Heart right ventricle (tissue), 16 donors: ENCODE results near the gene PLK1. TPM values are rescaled to one million over a fixed set of nuclear protein-coding genes. Genes with fewer than 3 reads are reported as not detected.

Experiments used
- ATAC-seq, 8 donors: fragments of 200-7000 bp; cut with Tn5 transposase; one replicate each; pipeline ENCODE4 v1.9.1; 2020; ENCODE audit warnings: mild to moderate bottlenecking in 8 of 8, moderate library complexity in 8 of 8, moderate number of reproducible peaks in 1 of 8
- DNase-seq, 2 donors: peaks; one replicate each; pipeline ENCODE4 v3.0.0-alpha.2; 2020
- H3K27ac ChIP-seq, 10 donors: fragments of 200-600 bp; sonication (generic) in 2 of 10; one replicate each; pipeline versions ENCODE4 v1.5.0 to v1.8.0; 2020 to 2022; ENCODE audit warnings: mild to moderate bottlenecking in 3 of 10
- H3K27me3 ChIP-seq, 7 donors: fragments of 200-600 bp; one replicate each; pipeline ENCODE4 v1.8.0; 2021 to 2022; ENCODE audit warnings: mild to moderate bottlenecking in 2 of 7
- H3K36me3 ChIP-seq, 9 donors: fragments of 200-600 bp; sonication (generic) in 1 of 9; one replicate each; pipeline versions ENCODE4 v1.5.0 to v1.8.0; 2020 to 2022; ENCODE audit warnings: mild to moderate bottlenecking in 2 of 9
- H3K4me1 ChIP-seq, 9 donors: fragments of 200-600 bp; sonication (generic) in 1 of 9; one replicate each; pipeline versions ENCODE4 v1.5.0 to v1.8.0; 2020 to 2022; ENCODE audit warnings: mild to moderate bottlenecking in 4 of 9
- H3K4me3 ChIP-seq, 10 donors: fragments of 200-600 bp; sonication (generic) in 2 of 10; one replicate each; pipeline versions ENCODE4 v1.5.0 to v1.8.0; 2020 to 2022; ENCODE audit warnings: mild to moderate bottlenecking in 7 of 10, moderate library complexity in 2 of 10
- H3K9me3 ChIP-seq, 11 donors: fragments of 200-600 bp in 10 of 11; sonication (generic) in 2 of 11; one replicate each; pipeline versions ENCODE4 v1.5.0 to v1.8.0; 2013 to 2022; ENCODE audit warnings: mild to moderate bottlenecking in 2 of 11, control low read depth in 1 of 11, moderate library complexity in 1 of 11
- CTCF ChIP-seq, 9 donors: fragments of 200-600 bp; sonication (generic) in 2 of 9; IDR thresholded peaks; one replicate each; pipeline versions ENCODE4 v1.5.0 to v1.8.0; 2021 to 2022; ENCODE audit warnings: antibody characterized with exemption in 9 of 9, mild to moderate bottlenecking in 5 of 9, moderate library complexity in 1 of 9
- WGBS, 2 donors: extraction: QIAGEN DNeasy Blood & Tissue Kit; methylation state at CpG; one replicate each; pipeline ENCODE4 v1.1.7; 2013; ENCODE audit warnings: inconsistent platforms in 1 of 2; 5-methylcytosine and 5-hydroxymethylcytosine counted together
- intact Hi-C, 10 donors: fragments of 100-400 bp; cut with DNase I; formaldehyde crosslinking; loops; one replicate each; pipeline versions ENCODE4 v1.11.1 to v1.14.2; 2022
- polyA plus RNA-seq, 2 donors: library from polyadenylated mRNA; stranded (reverse); fragments of 200-250 nt; gene quantifications; one replicate each; pipeline ENCODE4 v1.2.3, GENCODE V29; 2013
- total RNA-seq, 10 donors: library from RNA; stranded (reverse); fragmentation: NEBNext Ultra II Directional in 3 of 10; extraction: Animal tissue kit (Norgen Biotek cat#: 25700) in 3 of 10; gene quantifications; one replicate each; pipeline versions ENCODE4 v1.2.1 to v1.2.4, GENCODE V29; 2021 to 2023
- donor health status: Arrhythmogenic right ventricular cardiomyopathy.
- donor health status: ischemic (EF 13 %, LVEDD 7.1; RV severe dilation, severe dysfunction).
- donor health status: healthy with polysubstance abuse.
- donor health status: DM: no; HTN: yes; CAD: no.
- donor health status: DM: no; HTN: no; CAD: no.
- donor health status: ischemic (EF 25% LVEDD 6.9; RV normal size, moderate dysfunction).
- donor health status: ischemic (EF 25% LVEDD 5.7; RV mildly dilated, moderate dysfunction).
- donor health status: healthy.
- donor health status: DM: yes; HTN: yes; CAD: no.
- donor health status: Ischemic cardiomyopathy.
- donor health status: ischemic (EF 35%, LVEDD 5.7; RV mildly dilated, moderate dysfunction).
- donor health status: nonischemic (EF 11% LVEDD 7.7; RV severe dilation, severe dysfunction).
- donor health status: DM: yes; HTN: yes; CAD: no.
- donor health status: PGD.
- donor health status: ischemic (EF 29% LVEDD 5.4; RV normal size, mild dysfunction).
- donor health status: nonischemic (EF 23%, LVEDD 6.1; RV moderate dilation, normal function).

PLK1 gene
- total and polyA plus RNA-seq, 12 donors, result 0.32 to 6.0 (median 0.97) TPM

- DNase-seq (no peak), ATAC-seq (no peak)
- no peak for TF ChIP-seq CTCF (IDR thresholded peaks at IDR 0.05)
- intact Hi-C loops, result loop anchor here in 1 of 10 donors (5.0 kb wide), 1 partner anchor 355 kb away; no protein-coding TSS in a partner anchor
- WGBS, 2 donors, result 100% methylated on average over 1 of the region's 1 CpG
- H3K4me3 ChIP-seq, result no peak overlapping the region
- H3K4me1 ChIP-seq, result peaks cover 3 to 33% (median 13%) of the 10 kb centered on the region in 9 donors
- no peaks in the 10 kb centered on the region for H3K27me3 ChIP-seq
- H3K36me3 ChIP-seq, result peaks cover 0 to 69% (median 7%) of the 10 kb centered on the region in 9 donors
- H3K9me3 ChIP-seq, result no peaks in the 10 kb centered on the region
- no peak overlapping the region for H3K27ac ChIP-seq
Observed at GRCh38 chr16:23682181-23682580, 3.5 kb downstream of the PLK1 start.

GRCh38 chr16:23683487-23683886 lies 4.8 kb downstream of the PLK1 start:
- H3K27ac ChIP-seq, result no peak overlapping the region
- TF ChIP-seq CTCF (IDR thresholded peaks at IDR 0.05), result no peak
- peaks cover 3 to 28% (median 8%) of the 10 kb centered on the region in 9 donors for H3K4me1 ChIP-seq
- H3K36me3 ChIP-seq, result peaks cover 0 to 82% (median 17%) of the 10 kb centered on the region in 9 donors
- 94 to 97% methylated on average over 3 of the region's 3 CpGs for WGBS, 2 donors
- ATAC-seq (no peak), DNase-seq (no peak)
- no peaks in the 10 kb centered on the region for H3K9me3 ChIP-seq
- H3K4me3 ChIP-seq, result no peak overlapping the region
- H3K27me3 ChIP-seq, result no peaks in the 10 kb centered on the region
- intact Hi-C loops, result loop anchor here in 1 of 10 donors (5.0 kb wide), 1 partner anchor 354 kb away; no protein-coding TSS in a partner anchor

GRCh38 chr16:23687034-23687808 lies 8.5 kb downstream of the PLK1 start:
- 94 to 95% methylated on average over 16 of the region's 16 CpGs for WGBS, 2 donors
- Histone ChIP-seq H3K9me3 (no peaks in the 10 kb centered on the region), H3K27ac (no peak overlapping the region), H3K4me3 (no peak overlapping the region), H3K4me1 (peaks cover 0 to 2% (median 0%) of the 10 kb centered on the region in 9 donors), H3K27me3 (no peaks in the 10 kb centered on the region), H3K36me3 (peaks cover 0 to 88% (median 38%) of the 10 kb centered on the region in 9 donors)
- no peak for DNase-seq
- intact Hi-C loops, result no loop called here
- ATAC-seq, result no peak
- no peak for TF ChIP-seq CTCF (IDR thresholded peaks at IDR 0.05)

GRCh38 chr16:23689442-23690187 lies 10.9 kb downstream of the PLK1 start:
- 97 to 98% methylated on average over 36 of the region's 36 CpGs for WGBS, 2 donors
- no peaks in the 10 kb centered on the region for H3K27me3 ChIP-seq
- H3K36me3 ChIP-seq, result peaks cover 0 to 70% (median 31%) of the 10 kb centered on the region in 9 donors
- DNase-seq, result no peak
- H3K27ac ChIP-seq, result no peak overlapping the region
- ATAC-seq, result no peak
- peaks cover 0 to 5% (median 3%) of the 10 kb centered on the region in 9 donors for H3K4me1 ChIP-seq
- intact Hi-C loops, result no loop called here
- no peaks in the 10 kb centered on the region for H3K9me3 ChIP-seq
- TF ChIP-seq CTCF (IDR thresholded peaks at IDR 0.05), result no peak
- no peak overlapping the region for H3K4me3 ChIP-seq
